Stimulated activated CD8-positive, alpha-beta memory T cell treated with anti-CD3 and anti-CD28 coated beads, Interleukin-4, amount 100 ng/mL, for 4 hours (primary cell): Measurements from ENCODE around the gene GPR42.
"Not testable (repeated sequence)": the region's sequence is repeated elsewhere in the genome, so short reads cannot be mapped to it uniquely, and the experiment has no call there.

Experiments used
- DNase-seq, 2 donors: peaks; one replicate each; pipeline ENCODE4 v3.0.0-alpha.2; 2020; ENCODE audit warnings: low read depth in 2 of 2, low spot score in 1 of 2

Gene GPR42

GRCh38 chr19:35362261-35363000 lies 8.4 kb upstream of the GPR42 start:
- DNase-seq, result no peak

GRCh38 chr19:35363001-35363590 lies 7.8 kb upstream of the GPR42 start:
- DNase-seq, result no peak

- no peak for DNase-seq
These were observed 7.0 kb upstream of the GPR42 start for GRCh38 chr19:35363711-35364425.

- DNase-seq, result no peak
These were observed 5.6 kb upstream of the GPR42 start for GRCh38 chr19:35365303-35365702.

- DNase-seq, result no peak
These were observed 2.5 kb upstream of the GPR42 start for GRCh38 chr19:35368378-35368777.

- DNase-seq, result no peak
These were observed 1.3 kb upstream of the GPR42 start for GRCh38 chr19:35369522-35369921.

- DNase-seq, result no peak
These were observed 2.6 kb downstream of the GPR42 start for GRCh38 chr19:35373492-35373891.

GRCh38 chr19:35374031-35374430 lies 3.2 kb downstream of the GPR42 start:
- not testable (repeated sequence) for DNase-seq

- DNase-seq, result no peak
These were observed 4.8 kb downstream of the GPR42 start for GRCh38 chr19:35375505-35376307.

- DNase-seq, result no peak
These were observed 6.8 kb downstream of the GPR42 start for GRCh38 chr19:35377656-35378055.

GRCh38 chr19:35378356-35378755 lies 7.5 kb downstream of the GPR42 start:
- no peak for DNase-seq

- not testable (repeated sequence) for DNase-seq
These were observed 8.7 kb downstream of the GPR42 start for GRCh38 chr19:35379545-35379944.

- no peak for DNase-seq
These were observed 9.1 kb downstream of the GPR42 start for GRCh38 chr19:35379992-35380391.

- DNase-seq, result no peak
These were observed 9.7 kb downstream of the GPR42 start for GRCh38 chr19:35380450-35381124.

- DNase-seq, result no peak
These were observed 10.4 kb downstream of the GPR42 start for GRCh38 chr19:35381318-35381717.

GRCh38 chr19:35381926-35382325 lies 11.1 kb downstream of the GPR42 start:
- DNase-seq, result no peak

- no peak for DNase-seq
These were observed 12.7 kb downstream of the GPR42 start for GRCh38 chr19:35383536-35383935.

- DNase-seq, result no peak
These were observed 17.6 kb downstream of the GPR42 start for GRCh38 chr19:35388277-35389054.

GRCh38 chr19:35389192-35389861 lies 18.5 kb downstream of the GPR42 start:
- DNase-seq, result no peak
